ENCODE results near the gene KRTAP9-7. TPM values are rescaled to one million over a fixed set of nuclear protein-coding genes. Genes with fewer than 3 reads are reported as not detected.

The KRTAP9-7 gene
- total and polyA plus RNA-seq, 4 donors, result not detected

DNA sequence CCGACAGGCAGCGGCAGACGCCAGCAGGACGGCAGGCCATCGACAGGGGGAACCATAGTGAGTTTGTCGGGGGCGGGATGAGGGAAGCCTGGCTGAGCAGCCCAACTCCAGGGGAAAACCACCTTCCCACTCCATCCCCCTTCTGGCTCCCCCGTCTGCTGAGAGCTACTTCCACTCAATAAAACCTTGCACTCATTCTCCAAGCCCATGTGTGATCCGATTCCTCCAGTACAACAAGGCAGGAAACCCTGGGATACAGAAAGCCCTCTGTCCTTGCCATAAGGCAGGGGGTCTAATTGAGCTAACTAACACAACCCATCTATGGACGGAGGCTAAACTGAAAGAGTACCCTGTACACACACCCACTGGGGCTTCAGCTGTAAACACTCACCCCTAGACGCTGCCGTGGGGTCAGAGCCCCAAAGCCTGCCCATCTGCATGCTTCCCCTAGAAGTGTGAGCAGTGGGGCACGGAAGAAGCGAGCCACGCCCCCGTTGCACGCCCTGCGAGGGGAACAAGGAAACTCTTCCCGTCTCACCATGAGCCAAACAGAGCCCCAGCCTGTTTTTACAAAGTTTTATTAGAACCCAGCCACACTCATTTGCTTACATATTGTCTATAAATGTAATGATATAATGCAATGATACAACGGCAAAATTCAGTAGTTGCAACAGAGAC lies 23.1 kb downstream of the KRTAP9-7 start:
- no peaks in the 10 kb centered on the region for H3K27me3 ChIP-seq (ENCODE audit: control insufficient read depth in 4 of 4, insufficient read depth in 4 of 4, low read length in 3 of 4)
- WGBS, result 84% methylated on average over 20 of the region's 20 CpGs
- TF ChIP-seq NR2F2 (IDR thresholded peaks at IDR 0.05) (no peak), RXRA (IDR thresholded peaks at IDR 0.05) (no peak), HNF4G (IDR thresholded peaks at IDR 0.05) (no peak), YY1 (IDR thresholded peaks at IDR 0.05) (no peak), SP1 (IDR thresholded peaks at IDR 0.05) (no peak), RAD21 (IDR thresholded peaks at IDR 0.05) (no peak), FOXA2 (IDR thresholded peaks at IDR 0.05) (no peak), GABPA (IDR thresholded peaks at IDR 0.05 in 1 of 2, conservative IDR thresholded peaks at IDR 0.05 in 1 of 2) (no peak), TAF1 (conservative IDR thresholded peaks at IDR 0.05) (no peak), HNF4A (conservative IDR thresholded peaks at IDR 0.05) (no peak)
- TF ChIP-seq, protein P1, sequence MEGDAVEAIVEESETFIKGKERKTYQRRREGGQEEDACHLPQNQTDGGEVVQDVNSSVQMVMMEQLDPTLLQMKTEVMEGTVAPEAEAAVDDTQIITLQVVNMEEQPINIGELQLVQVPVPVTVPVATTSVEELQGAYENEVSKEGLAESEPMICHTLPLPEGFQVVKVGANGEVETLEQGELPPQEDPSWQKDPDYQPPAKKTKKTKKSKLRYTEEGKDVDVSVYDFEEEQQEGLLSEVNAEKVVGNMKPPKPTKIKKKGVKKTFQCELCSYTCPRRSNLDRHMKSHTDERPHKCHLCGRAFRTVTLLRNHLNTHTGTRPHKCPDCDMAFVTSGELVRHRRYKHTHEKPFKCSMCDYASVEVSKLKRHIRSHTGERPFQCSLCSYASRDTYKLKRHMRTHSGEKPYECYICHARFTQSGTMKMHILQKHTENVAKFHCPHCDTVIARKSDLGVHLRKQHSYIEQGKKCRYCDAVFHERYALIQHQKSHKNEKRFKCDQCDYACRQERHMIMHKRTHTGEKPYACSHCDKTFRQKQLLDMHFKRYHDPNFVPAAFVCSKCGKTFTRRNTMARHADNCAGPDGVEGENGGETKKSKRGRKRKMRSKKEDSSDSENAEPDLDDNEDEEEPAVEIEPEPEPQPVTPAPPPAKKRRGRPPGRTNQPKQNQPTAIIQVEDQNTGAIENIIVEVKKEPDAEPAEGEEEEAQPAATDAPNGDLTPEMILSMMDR (IDR thresholded peaks at IDR 0.05; ENCODE audit: low read depth, low read length, missing input control), result no peak
- TF ChIP-seq, protein P2, sequence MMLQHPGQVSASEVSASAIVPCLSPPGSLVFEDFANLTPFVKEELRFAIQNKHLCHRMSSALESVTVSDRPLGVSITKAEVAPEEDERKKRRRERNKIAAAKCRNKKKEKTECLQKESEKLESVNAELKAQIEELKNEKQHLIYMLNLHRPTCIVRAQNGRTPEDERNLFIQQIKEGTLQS (IDR thresholded peaks at IDR 0.05), result no peak
- no peak overlapping the region for H3K27ac ChIP-seq (ENCODE audit: low read depth in 1 of 2, low read length in 2 of 2)
- DNase-seq (ENCODE audit: low spot score), result no peak
- H3K9ac ChIP-seq (ENCODE audit: low read depth in 1 of 2, low read length in 2 of 2), result no peak overlapping the region
- no peaks in the 10 kb centered on the region for H3K36me3 ChIP-seq (ENCODE audit: control insufficient read depth in 4 of 4, insufficient read depth in 3 of 4, low read depth in 1 of 4, low read length in 3 of 4)
- H3K9me3 ChIP-seq (ENCODE audit: control insufficient read depth in 4 of 4, low read length in 3 of 4), result no peaks in the 10 kb centered on the region
- H3K4me1 ChIP-seq (ENCODE audit: control insufficient read depth in 4 of 4, insufficient read depth in 4 of 4, low read length in 3 of 4), result no peaks in the 10 kb centered on the region
- no peak overlapping the region for H3K4me3 ChIP-seq (ENCODE audit: low read depth in 1 of 3, low read length in 3 of 3)

DNA sequence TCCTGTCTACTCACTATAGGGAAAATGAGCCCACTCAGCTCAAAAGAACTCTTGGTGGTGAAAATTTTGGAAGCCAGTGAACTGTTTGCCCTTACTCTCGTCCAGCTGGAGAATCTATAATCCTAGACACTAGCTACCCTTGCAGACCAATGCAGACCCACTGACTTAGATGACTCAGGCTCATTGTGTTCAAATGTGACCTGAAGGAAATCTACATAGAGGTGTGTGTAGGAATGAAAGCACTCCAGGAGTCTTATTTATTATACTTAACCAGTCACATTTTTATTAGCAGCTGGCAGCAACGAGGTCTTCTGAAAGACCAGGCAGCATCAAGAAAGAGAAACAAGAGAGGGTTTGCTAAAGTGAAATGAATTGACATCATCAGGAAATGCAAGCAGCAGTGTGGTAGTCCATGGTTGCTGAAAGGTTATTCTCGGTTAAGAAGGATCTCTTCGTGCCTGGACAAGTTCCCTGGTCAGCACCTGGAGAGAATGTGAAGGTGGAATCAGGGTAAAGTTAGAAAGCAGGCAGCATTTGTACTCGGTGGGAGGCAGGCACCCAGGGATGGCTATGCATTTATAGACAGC lies 25.8 kb downstream of the KRTAP9-7 start:
- DNase-seq (ENCODE audit: low spot score), result no peak
- Histone ChIP-seq H3K36me3 (ENCODE audit: control insufficient read depth in 4 of 4, insufficient read depth in 3 of 4, low read depth in 1 of 4, low read length in 3 of 4) (no peaks in the 10 kb centered on the region), H3K27me3 (ENCODE audit: control insufficient read depth in 4 of 4, insufficient read depth in 4 of 4, low read length in 3 of 4) (no peaks in the 10 kb centered on the region), H3K4me3 (ENCODE audit: low read depth in 1 of 3, low read length in 3 of 3) (no peak overlapping the region), H3K27ac (ENCODE audit: low read depth in 1 of 2, low read length in 2 of 2) (no peak overlapping the region), H3K4me1 (ENCODE audit: control insufficient read depth in 4 of 4, insufficient read depth in 4 of 4, low read length in 3 of 4) (no peaks in the 10 kb centered on the region), H3K9ac (ENCODE audit: low read depth in 1 of 2, low read length in 2 of 2) (no peak overlapping the region), H3K9me3 (ENCODE audit: control insufficient read depth in 4 of 4, low read length in 3 of 4) (no peaks in the 10 kb centered on the region)
- 61% methylated on average over 5 of the region's 5 CpGs for WGBS
- TF ChIP-seq NR2F2 (IDR thresholded peaks at IDR 0.05), result no peak
- TF ChIP-seq, protein P1 (IDR thresholded peaks at IDR 0.05; ENCODE audit: low read depth, low read length, missing input control), result no peak
- TF ChIP-seq HNF4G (IDR thresholded peaks at IDR 0.05), result no peak
- TF ChIP-seq TAF1 (conservative IDR thresholded peaks at IDR 0.05), result no peak
- TF ChIP-seq FOXA1 (IDR thresholded peaks at IDR 0.05), result no peak
- TF ChIP-seq FOXA2 (IDR thresholded peaks at IDR 0.05), result no peak
